H9 (cell line): ENCODE measurements around the gene ALDH1L1. TPM values are rescaled to one million over a fixed set of nuclear protein-coding genes. Genes with fewer than 3 reads are reported as not detected.

ENCODE experiments used
- DNase-seq: peaks from one replicate; pipeline ENCODE4 v3.0.0-alpha.2; 2017
- H2AFZ ChIP-seq: one replicate; pipeline ENCODE4 v1.6.1; 2013; ENCODE audit warnings: mild to moderate bottlenecking, low read length, control low read depth, moderate library complexity
- H2AK5ac ChIP-seq: 2 replicates; pipeline ENCODE4 v1.6.1; 2013; ENCODE audit warnings: low read length, control low read depth, mixed read lengths; ENCODE audit not compliant: insufficient read length
- H2BK120ac ChIP-seq: one replicate; pipeline ENCODE4 v1.6.1; 2013; ENCODE audit warnings: low read depth, mild to moderate bottlenecking, low read length, control low read depth, inconsistent platforms; ENCODE audit not compliant: poor library complexity, severe bottlenecking
- H2BK12ac ChIP-seq: 2 replicates; pipeline ENCODE4 v1.6.1; 2013; ENCODE audit warnings: low read length, control low read depth, mixed read lengths, low read depth; ENCODE audit not compliant: insufficient read length
- H2BK15ac ChIP-seq: 2 replicates; pipeline ENCODE4 v1.6.1; 2013; ENCODE audit warnings: low read depth, low read length, control low read depth
- H2BK20ac ChIP-seq: one replicate; pipeline ENCODE4 v1.6.1; 2013; ENCODE audit warnings: low read depth, mild to moderate bottlenecking, low read length, control low read depth, inconsistent platforms; ENCODE audit not compliant: poor library complexity, severe bottlenecking
- H2BK5ac ChIP-seq: 2 replicates; pipeline ENCODE4 v1.6.1; 2013; ENCODE audit warnings: low read length, control low read depth, mixed read lengths; ENCODE audit not compliant: insufficient read length
- H3K14ac ChIP-seq: 2 replicates; pipeline ENCODE4 v1.6.1; 2013; ENCODE audit warnings: low read length, control low read depth; ENCODE audit not compliant: insufficient read depth
- H3K18ac ChIP-seq: 2 replicates; pipeline ENCODE4 v1.6.1; 2013; ENCODE audit warnings: low read depth, mild to moderate bottlenecking, mixed read lengths, low read length, control low read depth; ENCODE audit not compliant: insufficient read length
- H3K23ac ChIP-seq: 2 replicates; pipeline ENCODE4 v1.6.1; 2013; ENCODE audit warnings: low read length, control low read depth, mixed read lengths, low read depth; ENCODE audit not compliant: insufficient read length
- H3K23me2 ChIP-seq: 2 replicates; pipeline ENCODE4 v1.6.1; 2013; ENCODE audit warnings: low read depth, mild to moderate bottlenecking, mixed read lengths, low read length, control low read depth; ENCODE audit not compliant: insufficient read length, poor library complexity, severe bottlenecking
- H3K27ac ChIP-seq: 2 replicates; pipeline ENCODE4 v1.5.1; 2013; ENCODE audit warnings: low read length, control low read depth, mixed read lengths, low read depth; ENCODE audit not compliant: insufficient read length
- H3K27me3 ChIP-seq: 2 replicates; pipeline ENCODE4 v1.6.1; 2013; ENCODE audit warnings: low read length, control low read depth, inconsistent platforms; ENCODE audit not compliant: insufficient read depth
- H3K4ac ChIP-seq: 2 replicates; pipeline ENCODE4 v1.6.1; 2013; ENCODE audit warnings: low read depth, mild to moderate bottlenecking, control low read depth, inconsistent platforms, low read length, moderate library complexity
- H3K4me1 ChIP-seq: 2 replicates; pipeline ENCODE4 v1.6.1; 2013; ENCODE audit warnings: low read length, control low read depth, inconsistent platforms; ENCODE audit not compliant: insufficient read depth
- H3K4me2 ChIP-seq: 2 replicates; pipeline ENCODE4 v1.6.1; 2013; ENCODE audit warnings: low read length, control low read depth, mixed read lengths; ENCODE audit not compliant: insufficient read length, insufficient read depth
- H3K56ac ChIP-seq: 2 replicates; pipeline ENCODE4 v1.6.1; 2013; ENCODE audit warnings: low read depth, mild to moderate bottlenecking, mixed read lengths, low read length, control low read depth; ENCODE audit not compliant: insufficient read length
- H3K79me1 ChIP-seq: 2 replicates; pipeline ENCODE4 v1.6.1; 2013; ENCODE audit warnings: low read depth, mild to moderate bottlenecking, moderate library complexity, low read length, control low read depth, inconsistent platforms; ENCODE audit not compliant: insufficient read depth, poor library complexity, severe bottlenecking
- H3K79me2 ChIP-seq: 2 replicates; pipeline ENCODE4 v1.6.1; 2013; ENCODE audit warnings: low read length, control low read depth, inconsistent platforms; ENCODE audit not compliant: insufficient read depth
- H3K9ac ChIP-seq: 2 replicates; pipeline ENCODE4 v1.6.1; 2013; ENCODE audit warnings: low read length, control low read depth, mixed read lengths; ENCODE audit not compliant: insufficient read length; ENCODE audit errors: extremely low read depth
- H3K9me3 ChIP-seq: one replicate; pipeline ENCODE4 v1.6.1; 2013; ENCODE audit warnings: low read depth, low read length, inconsistent platforms; ENCODE audit not compliant: control insufficient read depth
- H3T11ph ChIP-seq: one replicate; pipeline ENCODE4 v1.6.1; 2013; ENCODE audit warnings: mild to moderate bottlenecking, low read length, control low read depth, inconsistent platforms
- H4K20me1 ChIP-seq: one replicate; pipeline ENCODE4 v1.6.1; 2013; ENCODE audit not compliant: control insufficient read depth, insufficient read length, insufficient read depth
- H4K5ac ChIP-seq: 2 replicates; pipeline ENCODE4 v1.6.1; 2013; ENCODE audit warnings: low read depth, mild to moderate bottlenecking, mixed read lengths, low read length, control low read depth; ENCODE audit not compliant: insufficient read length
- H4K8ac ChIP-seq: replicated peaks from 2 replicates; pipeline ENCODE4 v1.6.1; 2013; ENCODE audit warnings: low read length, control low read depth, mixed read lengths, low read depth; ENCODE audit not compliant: insufficient read length
- H4K91ac ChIP-seq: 2 replicates; pipeline ENCODE4 v1.6.1; 2013; ENCODE audit warnings: low read depth, mild to moderate bottlenecking, moderate library complexity, mixed read lengths, low read length, control low read depth; ENCODE audit not compliant: insufficient read length
- H3K27ac Mint-ChIP-seq, 3 experiments: 2 replicates in 2 of 3; 3 replicates in 1 of 3; pipeline ENCODE4 v1.8.0; 2020 to 2021; ENCODE audit warnings: mixed read lengths in 3 of 3, mild to moderate bottlenecking in 1 of 3, moderate library complexity in 1 of 3
- H3K27me3 Mint-ChIP-seq: 2 replicates; pipeline ENCODE4 v1.8.0; 2021; ENCODE audit warnings: low read depth, mild to moderate bottlenecking, moderate library complexity, mixed read lengths
- H3K36me3 Mint-ChIP-seq, 3 experiments: 2 replicates in 2 of 3; 3 replicates in 1 of 3; pipeline ENCODE4 v1.8.0; 2020 to 2021; ENCODE audit warnings: low read depth in 3 of 3, mixed read lengths in 3 of 3; ENCODE audit not compliant: insufficient read depth in 1 of 3
- H3K4me1 Mint-ChIP-seq, 2 experiments: 2 replicates each; pipeline ENCODE4 v1.8.0; 2020; ENCODE audit warnings: mixed read lengths in 2 of 2
- H3K4me3 Mint-ChIP-seq, 2 experiments: 2 replicates in 1 of 2; 3 replicates in 1 of 2; pipeline ENCODE4 v1.8.0; 2020 to 2021; ENCODE audit warnings: mild to moderate bottlenecking in 2 of 2, mixed read lengths in 2 of 2, moderate library complexity in 1 of 2
- H3K9me3 Mint-ChIP-seq, 2 experiments: 2 replicates in 1 of 2; 3 replicates in 1 of 2; pipeline ENCODE4 v1.8.0; 2020; ENCODE audit warnings: mild to moderate bottlenecking in 2 of 2, mixed read lengths in 2 of 2, moderate library complexity in 1 of 2
- WGBS: extraction: QIAGEN DNeasy Blood & Tissue Kit; methylation state at CpG from one replicate; pipeline ENCODE4 v1.1.7; 2013; ENCODE audit warnings: missing lambda C conversion rate, low lambda C conversion rate, mixed read lengths; ENCODE audit not compliant: insufficient read length; ENCODE audit errors: extremely low coverage; 5-methylcytosine and 5-hydroxymethylcytosine counted together
- total RNA-seq: library from RNA; stranded (reverse); gene quantifications from 2 replicates; pipeline ENCODE4 v1.2.1, GENCODE V29; 2021
- TF ChIP-seq, protein P1 (sequence below): fragments of 200-600 bp; sonication (generic); conservative IDR thresholded peaks from 3 replicates; pipeline ENCODE4 v1.8.0; 2021; ENCODE audit warnings: antibody characterized with exemption, mild to moderate bottlenecking

Gene ALDH1L1
- total RNA-seq, 1 experiment from 2014 or later = 0.90 TPM

GRCh38 chr3:126194713-126195305 lies 14.4 kb upstream of the ALDH1L1 start:
- no peak overlapping the region for H3K27ac Mint-ChIP-seq
- DNase-seq = no peak
- H3K79me2 ChIP-seq = no peaks in the 10 kb centered on the region
- no peak overlapping the region for H3K4me3 Mint-ChIP-seq
- no peak overlapping the region for H2AFZ ChIP-seq
- no peak overlapping the region for H2BK20ac ChIP-seq
- H3K23me2 ChIP-seq = no peaks in the 10 kb centered on the region
- H3K4me1 ChIP-seq = no peaks in the 10 kb centered on the region
- H3T11ph ChIP-seq = no peak overlapping the region
- no peak overlapping the region for H2BK12ac ChIP-seq
- peaks cover 0 to 5% of the 10 kb centered on the region in 2 experiments; a peak in 1 of 4 replicates for H3K4me1 Mint-ChIP-seq
- no peak overlapping the region for H2AK5ac ChIP-seq
- H2BK15ac ChIP-seq = no peak overlapping the region
- H3K9ac ChIP-seq = no peak overlapping the region
- no peak overlapping the region for H2BK5ac ChIP-seq
- no peaks in the 10 kb centered on the region for H3K9me3 ChIP-seq
- H3K23ac ChIP-seq = no peak overlapping the region
- H3K4me2 ChIP-seq = no peak overlapping the region
- peaks cover 8 to 37% (median 28%) of the 10 kb centered on the region in 3 experiments for H3K36me3 Mint-ChIP-seq
- no peak overlapping the region for H3K56ac ChIP-seq
- TF ChIP-seq, protein P1, sequence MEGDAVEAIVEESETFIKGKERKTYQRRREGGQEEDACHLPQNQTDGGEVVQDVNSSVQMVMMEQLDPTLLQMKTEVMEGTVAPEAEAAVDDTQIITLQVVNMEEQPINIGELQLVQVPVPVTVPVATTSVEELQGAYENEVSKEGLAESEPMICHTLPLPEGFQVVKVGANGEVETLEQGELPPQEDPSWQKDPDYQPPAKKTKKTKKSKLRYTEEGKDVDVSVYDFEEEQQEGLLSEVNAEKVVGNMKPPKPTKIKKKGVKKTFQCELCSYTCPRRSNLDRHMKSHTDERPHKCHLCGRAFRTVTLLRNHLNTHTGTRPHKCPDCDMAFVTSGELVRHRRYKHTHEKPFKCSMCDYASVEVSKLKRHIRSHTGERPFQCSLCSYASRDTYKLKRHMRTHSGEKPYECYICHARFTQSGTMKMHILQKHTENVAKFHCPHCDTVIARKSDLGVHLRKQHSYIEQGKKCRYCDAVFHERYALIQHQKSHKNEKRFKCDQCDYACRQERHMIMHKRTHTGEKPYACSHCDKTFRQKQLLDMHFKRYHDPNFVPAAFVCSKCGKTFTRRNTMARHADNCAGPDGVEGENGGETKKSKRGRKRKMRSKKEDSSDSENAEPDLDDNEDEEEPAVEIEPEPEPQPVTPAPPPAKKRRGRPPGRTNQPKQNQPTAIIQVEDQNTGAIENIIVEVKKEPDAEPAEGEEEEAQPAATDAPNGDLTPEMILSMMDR = no peak
- H2BK120ac ChIP-seq = no peak overlapping the region
- peaks cover 44 to 60% of the 10 kb centered on the region in 2 experiments for H3K9me3 Mint-ChIP-seq
- no peak overlapping the region for H3K4ac ChIP-seq
- no peak overlapping the region for H4K91ac ChIP-seq
- no peaks in the 10 kb centered on the region for H4K20me1 ChIP-seq
- H3K79me1 ChIP-seq = no peaks in the 10 kb centered on the region
- H3K14ac ChIP-seq = no peak overlapping the region
- H3K18ac ChIP-seq = no peak overlapping the region
- H4K5ac ChIP-seq = no peak overlapping the region
- no peak overlapping the region for H3K27ac ChIP-seq
- H4K8ac ChIP-seq = no peak overlapping the region
- no peaks in the 10 kb centered on the region for H3K27me3 ChIP-seq
- WGBS = no CpG with 5 or more reads among the region's 1 CpG
- peaks cover 6% of the 10 kb centered on the region for H3K27me3 Mint-ChIP-seq
